SU-DHL-6 (cell line): ENCODE data around the gene SIRT5.

Experiments
- EZH2phosphoT487 ChIP-seq: fragments of 200-600 bp; sonication (generic), shearing (Covaris generic); conservative IDR thresholded peaks from 2 replicates; pipeline ENCODE4 v1.6.1; 2018; ENCODE audit warnings: mild to moderate bottlenecking, antibody characterized with exemption, low read length, moderate library complexity, mixed read lengths
- TF ChIP-seq, protein P1 (sequence below): fragments of 200-600 bp; sonication (generic); IDR thresholded peaks from one replicate; pipeline ENCODE4 v1.5.1; 2017; ENCODE audit warnings: antibody characterized with exemption, mild to moderate bottlenecking, low read length, moderate library complexity; ENCODE audit not compliant: insufficient read depth, poor library complexity, severe bottlenecking

DNA sequence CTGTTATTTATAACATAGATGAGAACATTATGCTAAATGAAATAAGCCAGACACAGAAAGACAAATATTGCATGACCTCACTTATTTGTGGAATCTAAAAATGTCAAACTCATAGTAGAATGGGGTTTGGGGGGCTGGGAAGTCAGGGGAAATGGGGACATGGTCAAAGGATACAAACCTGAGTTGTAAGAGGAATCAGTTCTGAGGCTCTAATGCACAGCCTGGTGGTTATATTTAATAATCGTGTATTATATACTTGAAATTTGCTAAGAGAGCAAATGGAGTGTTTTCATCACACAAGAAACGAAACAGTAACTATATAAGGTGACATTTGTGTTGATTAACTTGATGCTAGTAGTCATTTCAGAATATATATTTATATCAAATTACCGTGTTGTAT, 46.2 kb upstream of the SIRT5 start:
- TF ChIP-seq, protein P1, sequence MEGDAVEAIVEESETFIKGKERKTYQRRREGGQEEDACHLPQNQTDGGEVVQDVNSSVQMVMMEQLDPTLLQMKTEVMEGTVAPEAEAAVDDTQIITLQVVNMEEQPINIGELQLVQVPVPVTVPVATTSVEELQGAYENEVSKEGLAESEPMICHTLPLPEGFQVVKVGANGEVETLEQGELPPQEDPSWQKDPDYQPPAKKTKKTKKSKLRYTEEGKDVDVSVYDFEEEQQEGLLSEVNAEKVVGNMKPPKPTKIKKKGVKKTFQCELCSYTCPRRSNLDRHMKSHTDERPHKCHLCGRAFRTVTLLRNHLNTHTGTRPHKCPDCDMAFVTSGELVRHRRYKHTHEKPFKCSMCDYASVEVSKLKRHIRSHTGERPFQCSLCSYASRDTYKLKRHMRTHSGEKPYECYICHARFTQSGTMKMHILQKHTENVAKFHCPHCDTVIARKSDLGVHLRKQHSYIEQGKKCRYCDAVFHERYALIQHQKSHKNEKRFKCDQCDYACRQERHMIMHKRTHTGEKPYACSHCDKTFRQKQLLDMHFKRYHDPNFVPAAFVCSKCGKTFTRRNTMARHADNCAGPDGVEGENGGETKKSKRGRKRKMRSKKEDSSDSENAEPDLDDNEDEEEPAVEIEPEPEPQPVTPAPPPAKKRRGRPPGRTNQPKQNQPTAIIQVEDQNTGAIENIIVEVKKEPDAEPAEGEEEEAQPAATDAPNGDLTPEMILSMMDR: no peak
- no peak for TF ChIP-seq EZH2phosphoT487
